ENCODE measurements around the gene KLK7. TPM values are rescaled to one million over a fixed set of nuclear protein-coding genes. Genes with fewer than 3 reads are reported as not detected.

Gene KLK7
- total RNA-seq (not detected), polyA plus RNA-seq (ENCODE audit: insufficient read depth in 1 of 8, insufficient read length in 8 of 8, low replicate concordance in 1 of 8) (under 1 TPM in 4 of 8 donors, not detected in 4; 0.05 to 0.30 (median 0.17) TPM)
- long read RNA-seq, donor 1, result 0 reads
- long read RNA-seq, donor 2, result 0 reads
- long read RNA-seq, donor 3, result 0 reads
- long read RNA-seq, donor 4, result 0 reads
- long read RNA-seq, donor 5, result 0 reads
- long read RNA-seq, donor 6, result 0 reads
- long read RNA-seq, donor 7, result 0 reads
- long read RNA-seq, donor 8, result 0 reads
- long read RNA-seq, donor 9, result 0 reads
- long read RNA-seq, donor 10, result 0 reads
- long read RNA-seq, donor 11, result 0 reads

- no peaks in the 10 kb centered on the region for H3K9me3 ChIP-seq (replicated peaks; ENCODE audit: control insufficient read depth, low read depth, low read length)
- WGBS (ENCODE audit: insufficient coverage), result 14% methylated on average over 26 of the region's 28 CpGs
- H3K27me3 ChIP-seq (ENCODE audit: control insufficient read depth, insufficient read depth, low read length), result peaks cover 3% of the 10 kb centered on the region
- no peak within 1 kb of the TSS for H3K27ac ChIP-seq (ENCODE audit: low read length)
- H3K4me1 ChIP-seq (ENCODE audit: control insufficient read depth, insufficient read depth, low read length), result no peaks in the 10 kb centered on the region
- no peak within 1 kb of the TSS for H3K4me3 ChIP-seq (ENCODE audit: low read length)
- H3K36me3 ChIP-seq (ENCODE audit: control insufficient read depth, insufficient read depth, low read length), result no peaks in the 10 kb centered on the region
- DNase-seq, result no peak
Observed at GRCh38 chr19:50983625-50984292, at the start of gene KLK7. Gene KLK7 (minus strand): TSS chr19:50983917. CDS start chr19:50982399, 1,518 bp downstream.

GRCh38 chr19:51031880-51032225 lies 48.1 kb upstream of the KLK7 start:
- peaks cover 6% of the 10 kb centered on the region for H3K27me3 ChIP-seq (ENCODE audit: control insufficient read depth, insufficient read depth, low read length)
- 90% methylated on average over 28 of the region's 28 CpGs for WGBS (ENCODE audit: insufficient coverage)

DNA sequence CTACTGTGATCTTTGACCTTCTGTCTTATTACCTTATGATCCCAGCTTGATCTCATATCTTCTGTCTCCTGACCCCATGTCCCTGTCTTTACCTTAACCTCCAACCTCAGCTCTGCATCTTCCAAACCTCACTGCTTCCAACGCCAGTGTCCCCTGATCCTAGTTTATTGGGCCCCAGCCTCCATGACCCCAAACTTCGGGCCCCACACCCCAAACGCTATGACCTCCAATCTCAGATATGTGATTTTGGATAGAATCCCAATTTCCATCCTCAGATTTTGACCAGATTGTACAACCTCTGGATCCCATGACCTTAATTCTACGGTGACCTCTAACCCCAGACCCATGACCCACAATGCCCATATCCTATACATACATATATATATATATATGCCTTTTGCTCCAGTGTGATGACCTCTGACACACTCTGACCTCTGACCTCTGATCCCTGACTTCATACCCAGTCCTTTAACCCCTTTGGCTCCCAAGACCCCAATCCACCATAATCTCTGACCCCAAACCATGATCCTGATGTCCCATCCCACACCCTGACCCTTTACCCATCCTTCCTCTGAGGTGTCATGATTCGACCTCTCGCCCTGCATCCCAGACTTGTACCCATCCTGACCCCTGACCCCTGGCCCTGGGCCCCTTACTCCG lies 47.6 kb upstream of the KLK7 start:
- DNase-seq, result no peak
- Histone ChIP-seq H3K4me3 (ENCODE audit: low read length) (no peak overlapping the region), H3K27me3 (ENCODE audit: control insufficient read depth, insufficient read depth, low read length) (peaks cover 6% of the 10 kb centered on the region), H3K4me1 (ENCODE audit: control insufficient read depth, insufficient read depth, low read length) (no peaks in the 10 kb centered on the region), H3K9me3 (replicated peaks; ENCODE audit: control insufficient read depth, low read depth, low read length) (no peaks in the 10 kb centered on the region), H3K36me3 (ENCODE audit: control insufficient read depth, insufficient read depth, low read length) (no peaks in the 10 kb centered on the region), H3K27ac (ENCODE audit: low read length) (no peak overlapping the region)
- 89% methylated on average over 4 of the region's 7 CpGs for WGBS (ENCODE audit: insufficient coverage)

More at GRCh38 chr19:51031880-51032225, 48.1 kb upstream of the KLK7 start:
- H3K36me3 ChIP-seq (ENCODE audit: control insufficient read depth, insufficient read depth, low read length), result no peaks in the 10 kb centered on the region
- H3K27ac ChIP-seq (ENCODE audit: low read length), result no peak overlapping the region
- no peak overlapping the region for H3K4me3 ChIP-seq (ENCODE audit: low read length)
- H3K9me3 ChIP-seq (replicated peaks; ENCODE audit: control insufficient read depth, low read depth, low read length), result no peaks in the 10 kb centered on the region
- DNase-seq, result no peak
- no peaks in the 10 kb centered on the region for H3K4me1 ChIP-seq (ENCODE audit: control insufficient read depth, insufficient read depth, low read length)

DNA sequence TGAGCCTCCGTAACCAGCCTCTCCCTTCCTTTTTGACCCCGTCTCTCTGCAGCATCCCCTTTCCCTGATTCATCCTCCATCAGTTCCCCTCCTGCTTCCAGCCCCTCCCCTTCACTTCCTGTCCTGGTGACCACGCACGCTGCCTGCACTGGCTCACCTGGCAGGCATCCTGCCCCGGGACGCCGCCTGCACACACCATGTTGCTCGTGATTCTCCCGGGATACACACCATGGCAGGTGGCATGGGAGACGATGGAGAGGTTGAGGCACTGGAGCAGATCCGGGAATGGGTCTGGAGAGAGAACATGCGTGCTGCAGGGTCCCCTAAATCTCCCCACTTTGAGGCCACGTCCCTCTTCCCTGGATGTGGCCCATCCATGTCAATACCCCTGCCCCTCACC lies 46.9 kb upstream of the KLK7 start:
- Histone ChIP-seq H3K4me3 (ENCODE audit: low read length) (no peak overlapping the region), H3K36me3 (ENCODE audit: control insufficient read depth, insufficient read depth, low read length) (no peaks in the 10 kb centered on the region), H3K27me3 (ENCODE audit: control insufficient read depth, insufficient read depth, low read length) (peaks cover 9% of the 10 kb centered on the region), H3K9me3 (replicated peaks; ENCODE audit: control insufficient read depth, low read depth, low read length) (no peaks in the 10 kb centered on the region), H3K4me1 (ENCODE audit: control insufficient read depth, insufficient read depth, low read length) (no peaks in the 10 kb centered on the region), H3K27ac (ENCODE audit: low read length) (no peak overlapping the region)
- 81% methylated on average over 13 of the region's 13 CpGs for WGBS (ENCODE audit: insufficient coverage)
- DNase-seq, result no peak

GRCh38 chr19:51029718-51030117 lies 46.0 kb upstream of the KLK7 start:
- no peak overlapping the region for H3K27ac ChIP-seq (ENCODE audit: low read length)
- no peaks in the 10 kb centered on the region for H3K4me1 ChIP-seq (ENCODE audit: control insufficient read depth, insufficient read depth, low read length)
- no peaks in the 10 kb centered on the region for H3K9me3 ChIP-seq (replicated peaks; ENCODE audit: control insufficient read depth, low read depth, low read length)
- no peak overlapping the region for H3K4me3 ChIP-seq (ENCODE audit: low read length)
- WGBS (ENCODE audit: insufficient coverage), result 40% methylated on average over 1 of the region's 2 CpGs
- H3K27me3 ChIP-seq (ENCODE audit: control insufficient read depth, insufficient read depth, low read length), result peaks cover 14% of the 10 kb centered on the region
- H3K36me3 ChIP-seq (ENCODE audit: control insufficient read depth, insufficient read depth, low read length), result no peaks in the 10 kb centered on the region
- no peak for DNase-seq

DNA sequence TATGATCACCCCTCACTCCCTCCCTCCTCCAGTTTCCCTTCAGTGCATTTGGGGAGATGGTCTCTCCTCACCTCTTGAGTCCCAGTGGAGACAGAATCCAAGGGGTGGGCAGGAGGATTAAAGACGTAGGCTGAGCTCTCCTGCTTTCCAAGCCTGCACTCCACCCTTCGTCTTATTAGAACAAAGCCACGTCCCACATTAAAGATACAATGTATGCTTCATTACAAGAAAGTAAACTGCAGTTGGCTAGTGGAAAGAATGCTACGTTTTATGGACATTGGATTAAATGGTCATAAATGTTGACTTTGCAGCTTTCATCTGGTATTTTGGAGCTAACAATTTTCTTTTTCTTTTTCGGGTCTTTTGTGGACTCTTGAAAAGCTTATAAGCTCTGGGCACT lies 44.2 kb upstream of the KLK7 start:
- Histone ChIP-seq H3K36me3 (ENCODE audit: control insufficient read depth, insufficient read depth, low read length) (no peaks in the 10 kb centered on the region), H3K4me1 (ENCODE audit: control insufficient read depth, insufficient read depth, low read length) (no peaks in the 10 kb centered on the region), H3K27ac (ENCODE audit: low read length) (no peak overlapping the region), H3K4me3 (ENCODE audit: low read length) (no peak overlapping the region), H3K27me3 (ENCODE audit: control insufficient read depth, insufficient read depth, low read length) (peaks cover 20% of the 10 kb centered on the region), H3K9me3 (replicated peaks; ENCODE audit: control insufficient read depth, low read depth, low read length) (no peaks in the 10 kb centered on the region)
- WGBS (ENCODE audit: insufficient coverage), result no CpG with 5 or more reads among the region's 5 CpGs
- DNase-seq, result no peak

- no peak overlapping the region for H3K27ac ChIP-seq (ENCODE audit: low read length)
Observed at GRCh38 chr19:51027126-51027806, 43.5 kb upstream of the KLK7 start.

GRCh38 chr19:51026554-51026831 lies 42.8 kb upstream of the KLK7 start, which contains the start of gene KLK11:
Gene KLK11 (minus strand): TSS chr19:51026616. CDS start chr19:51025631, 985 bp downstream.
- H3K9me3 ChIP-seq (replicated peaks; ENCODE audit: control insufficient read depth, low read depth, low read length), result no peaks in the 10 kb centered on the region
- H3K4me1 ChIP-seq (ENCODE audit: control insufficient read depth, insufficient read depth, low read length), result no peaks in the 10 kb centered on the region
- H3K27me3 ChIP-seq (ENCODE audit: control insufficient read depth, insufficient read depth, low read length), result peaks cover 24% of the 10 kb centered on the region
- DNase-seq, result no peak
- H3K36me3 ChIP-seq (ENCODE audit: control insufficient read depth, insufficient read depth, low read length), result no peaks in the 10 kb centered on the region
- 81% methylated on average over 8 of the region's 11 CpGs for WGBS (ENCODE audit: insufficient coverage)
- no peak within 1 kb of the TSS for H3K27ac ChIP-seq (ENCODE audit: low read length)
- H3K4me3 ChIP-seq (ENCODE audit: low read length), result no peak within 1 kb of the TSS

More at GRCh38 chr19:51027126-51027806, 43.5 kb upstream of the KLK7 start:
- Histone ChIP-seq H3K9me3 (replicated peaks; ENCODE audit: control insufficient read depth, low read depth, low read length) (no peaks in the 10 kb centered on the region), H3K27me3 (ENCODE audit: control insufficient read depth, insufficient read depth, low read length) (peaks cover 22% of the 10 kb centered on the region), H3K4me1 (ENCODE audit: control insufficient read depth, insufficient read depth, low read length) (no peaks in the 10 kb centered on the region), H3K4me3 (ENCODE audit: low read length) (no peak overlapping the region), H3K36me3 (ENCODE audit: control insufficient read depth, insufficient read depth, low read length) (no peaks in the 10 kb centered on the region)
- 27% methylated on average over 10 of the region's 14 CpGs for WGBS (ENCODE audit: insufficient coverage)
- DNase-seq, result no peak

DNA sequence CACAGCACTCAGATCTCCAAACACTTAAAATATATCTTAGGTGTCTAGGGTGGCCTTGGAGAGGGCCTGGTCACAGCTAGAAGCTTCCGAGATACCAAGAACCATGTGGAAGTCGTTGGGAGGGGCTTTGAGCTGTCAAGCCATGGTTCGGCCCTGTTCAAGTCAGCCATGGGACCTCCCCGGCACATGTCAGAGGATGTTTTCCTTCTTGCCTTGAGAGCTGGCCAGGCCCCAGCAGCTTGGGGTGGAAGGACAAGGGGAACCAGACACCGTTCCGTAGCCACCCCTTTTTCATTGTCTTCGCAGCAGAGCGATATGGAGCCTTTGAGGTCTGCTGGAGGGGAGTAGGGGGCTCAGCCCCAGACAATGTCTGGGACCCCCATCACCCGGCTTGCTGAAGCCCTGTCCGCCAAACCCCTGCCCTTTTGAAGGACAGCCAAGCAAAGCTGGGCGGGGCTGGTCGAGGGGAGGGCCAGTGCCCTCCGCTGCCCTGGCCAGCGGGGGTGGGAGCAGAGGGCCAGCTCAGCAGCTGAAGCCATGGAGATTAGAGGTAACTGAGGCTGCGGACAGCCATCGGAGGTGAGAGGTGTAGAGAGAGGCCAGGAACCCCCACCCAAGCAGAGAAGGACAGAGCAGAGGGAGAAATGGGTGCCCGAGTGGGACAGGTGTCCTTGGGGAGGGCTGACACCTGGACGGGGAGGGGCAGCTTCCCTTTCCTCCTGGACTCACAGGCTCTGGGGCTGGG lies 42.3 kb upstream of the KLK7 start:
- 57% methylated on average over 15 of the region's 18 CpGs for WGBS (ENCODE audit: insufficient coverage)
- H3K36me3 ChIP-seq (ENCODE audit: control insufficient read depth, insufficient read depth, low read length), result no peaks in the 10 kb centered on the region
- no peak overlapping the region for H3K27ac ChIP-seq (ENCODE audit: low read length)
- DNase-seq, result no peak
- H3K4me3 ChIP-seq (ENCODE audit: low read length), result no peak overlapping the region
- H3K4me1 ChIP-seq (ENCODE audit: control insufficient read depth, insufficient read depth, low read length), result no peaks in the 10 kb centered on the region
- no peaks in the 10 kb centered on the region for H3K9me3 ChIP-seq (replicated peaks; ENCODE audit: control insufficient read depth, low read depth, low read length)
- peaks cover 27% of the 10 kb centered on the region for H3K27me3 ChIP-seq (ENCODE audit: control insufficient read depth, insufficient read depth, low read length)
